SK-N-SH (cell line): ENCODE data around the gene PTPRJ. TPM values are rescaled to one million over a fixed set of nuclear protein-coding genes. Genes with fewer than 3 reads are reported as not detected.

Experiments
- CTCF ChIA-PET: fragments of 300-600, 350-600 bp; formaldehyde crosslinking; extraction: SDS; loops from one replicate; lab custom pipeline; 2021; lab: Yijun Ruan, JAX
- POLR2A ChIA-PET: fragments of 350-600 bp; sonication (Branson Sonifier 250); formaldehyde crosslinking; extraction: SDS; loops from one replicate; lab custom pipeline; 2020; ENCODE audit warnings: antibody characterized with exemption, inconsistent platforms; lab: Yijun Ruan, JAX
- DNase-seq: peaks from one replicate; pipeline ENCODE4 v3.0.0; 2012
- H2AFZ ChIP-seq: fragments of 200-600 bp; sonication (generic); 2 replicates; pipeline ENCODE4 v1.8.1; 2016; ENCODE audit warnings: antibody characterized with exemption, mild to moderate bottlenecking, low read depth
- H3F3A ChIP-seq: fragments of 200-600 bp; sonication (generic); replicated peaks from 2 replicates; pipeline ENCODE3; 2016; ENCODE audit warnings: antibody characterized with exemption, mild to moderate bottlenecking; ENCODE audit not compliant: insufficient read depth
- H3K27ac ChIP-seq, 2 experiments: fragments of 200-500 bp in 1 of 2; fragments of 200-600 bp in 1 of 2; sonication (Bioruptor generic) in 1 of 2; sonication (generic), shearing (Covaris generic) in 1 of 2; 2 replicates each; pipeline versions ENCODE4 v1.5.1 to v1.6.1; 2014 to 2016; ENCODE audit warnings: low read depth in 2 of 2, inconsistent platforms in 1 of 2, low read length in 1 of 2, mild to moderate bottlenecking in 1 of 2, mixed read lengths in 1 of 2
- H3K27me3 ChIP-seq: fragments of 200-600 bp; sonication (generic), shearing (Covaris generic); 2 replicates; pipeline ENCODE4 v1.6.1; 2016; ENCODE audit warnings: mixed run types; ENCODE audit not compliant: insufficient read depth
- H3K36me3 ChIP-seq, 2 experiments: fragments of 200-500 bp in 1 of 2; fragments of 200-600 bp in 1 of 2; sonication (Bioruptor generic) in 1 of 2; sonication (generic) in 1 of 2; replicated peaks in 1 of 2; 2 replicates each; pipeline versions ENCODE3 to v1.5.1; 2014 to 2016; ENCODE audit warnings: low read length in 1 of 2, mild to moderate bottlenecking in 1 of 2; ENCODE audit not compliant: insufficient read depth in 2 of 2, control insufficient read depth in 1 of 2
- H3K4me1 ChIP-seq, 2 experiments: fragments of 200-500 bp in 1 of 2; fragments of 200-600 bp in 1 of 2; sonication (Bioruptor generic) in 1 of 2; sonication (generic), shearing (Covaris generic) in 1 of 2; 2 replicates each; pipeline versions ENCODE4 v1.5.1 to v1.6.1; 2014 to 2016; ENCODE audit warnings: low read depth in 1 of 2, low read length in 1 of 2, mixed run types in 1 of 2; ENCODE audit not compliant: insufficient read depth in 2 of 2, control insufficient read depth in 1 of 2
- H3K4me2 ChIP-seq: fragments of 200-600 bp; sonication (generic), shearing (Covaris generic); 2 replicates; pipeline ENCODE4 v1.6.1; 2017; ENCODE audit warnings: mixed run types
- H3K4me3 ChIP-seq, 2 experiments: fragments of 200-500 bp in 1 of 2; fragments of 200-600 bp in 1 of 2; sonication (Bioruptor generic) in 1 of 2; sonication (generic), shearing (Covaris generic) in 1 of 2; 2 replicates each; pipeline versions ENCODE4 v1.5.1 to v1.8.1; 2014 to 2016; ENCODE audit warnings: low read depth in 2 of 2, inconsistent platforms in 1 of 2, low read length in 1 of 2, mild to moderate bottlenecking in 1 of 2, mixed read lengths in 1 of 2, moderate library complexity in 1 of 2
- H3K79me2 ChIP-seq: fragments of 200-600 bp; sonication (generic); 2 replicates; pipeline ENCODE4 v1.8.1; 2017; ENCODE audit warnings: mild to moderate bottlenecking; ENCODE audit not compliant: insufficient read depth
- H3K9ac ChIP-seq: fragments of 200-600 bp; sonication (generic); 2 replicates; pipeline ENCODE4 v1.6.1; 2017; ENCODE audit warnings: mixed run types
- H3K9me2 ChIP-seq: fragments of 200-600 bp; sonication (generic); 2 replicates; pipeline ENCODE4 v1.6.1; 2017; ENCODE audit warnings: mixed run types
- H3K9me3 ChIP-seq: fragments of 200-600 bp; sonication (generic); 2 replicates; pipeline ENCODE4 v1.6.1; 2017; ENCODE audit warnings: mixed run types, mild to moderate bottlenecking, moderate library complexity
- H4K20me1 ChIP-seq: fragments of 200-600 bp; sonication (generic); 2 replicates; pipeline ENCODE4 v1.6.1; 2017; ENCODE audit warnings: mild to moderate bottlenecking, mixed run types; ENCODE audit not compliant: insufficient read depth
- CHD2 ChIP-seq: fragments of 150-350 bp; IDR thresholded peaks from 2 replicates; pipeline ENCODE4 v1.6.1; 2018; ENCODE audit warnings: low read length; ENCODE audit not compliant: partially characterized antibody
- ELF1 ChIP-seq: IDR thresholded peaks from 2 replicates; pipeline ENCODE4 v1.4.0; 2012
- EZH2phosphoT487 ChIP-seq: fragments of 200-600 bp; sonication (generic); IDR thresholded peaks from 2 replicates; pipeline ENCODE4 v1.6.1; 2017; ENCODE audit warnings: low read depth, mixed run types, mild to moderate bottlenecking, antibody characterized with exemption, moderate library complexity, borderline replicate concordance
- FOXM1 ChIP-seq: IDR thresholded peaks from 2 replicates; pipeline ENCODE4 v1.4.0; 2012; ENCODE audit warnings: low read depth, mild to moderate bottlenecking
- GABPA ChIP-seq: IDR thresholded peaks from 2 replicates; pipeline ENCODE4 v1.4.0; 2012; ENCODE audit warnings: low read depth, mild to moderate bottlenecking
- IRF3 ChIP-seq: fragments of 150-350 bp; IDR thresholded peaks from 2 replicates; pipeline ENCODE4 v1.6.1; 2016; ENCODE audit warnings: mild to moderate bottlenecking, low read depth, low read length
- MAX ChIP-seq: IDR thresholded peaks from 2 replicates; pipeline ENCODE4 v1.4.0; 2012; ENCODE audit warnings: low read depth
- MEF2A ChIP-seq: IDR thresholded peaks from 2 replicates; pipeline ENCODE4 v1.4.0; 2012; ENCODE audit warnings: low read depth, borderline replicate concordance
- NFIC ChIP-seq: IDR thresholded peaks from 2 replicates; pipeline ENCODE4 v1.4.0; 2012; ENCODE audit warnings: borderline replicate concordance
- NRF1 ChIP-seq: IDR thresholded peaks from 2 replicates; pipeline ENCODE4 v1.6.1; 2012; ENCODE audit warnings: low read depth, mild to moderate bottlenecking, low read length
- RAD21 ChIP-seq: IDR thresholded peaks from 2 replicates; pipeline ENCODE4 v1.6.1; 2012; ENCODE audit warnings: mild to moderate bottlenecking, low read length
- RFX5 ChIP-seq: IDR thresholded peaks from 2 replicates; pipeline ENCODE4 v1.6.1; 2012; ENCODE audit warnings: mild to moderate bottlenecking, improper control_type of control experiment, low read length
- RXRA ChIP-seq: IDR thresholded peaks from 2 replicates; pipeline ENCODE4 v1.4.0; 2012; ENCODE audit warnings: low read depth, mild to moderate bottlenecking, borderline replicate concordance
- SMC3 ChIP-seq: IDR thresholded peaks from 2 replicates; pipeline ENCODE4 v1.6.1; 2012; ENCODE audit warnings: low read depth, low read length, improper control_type of control experiment
- TAF1 ChIP-seq: IDR thresholded peaks from 2 replicates; pipeline ENCODE4 v1.6.1; 2012; ENCODE audit warnings: low read depth, mild to moderate bottlenecking, low read length, moderate library complexity, borderline replicate concordance
- TCF12 ChIP-seq: IDR thresholded peaks from 2 replicates; pipeline ENCODE4 v1.4.0; 2012
- USF1 ChIP-seq: IDR thresholded peaks from 2 replicates; pipeline ENCODE4 v1.4.0; 2012; ENCODE audit warnings: low read depth, borderline replicate concordance
- YY1 ChIP-seq: IDR thresholded peaks from 2 replicates; pipeline ENCODE4 v1.4.0; 2012; ENCODE audit warnings: low read depth, mild to moderate bottlenecking
- ZBTB33 ChIP-seq: IDR thresholded peaks from 2 replicates; pipeline ENCODE4 v1.4.0; 2012; ENCODE audit warnings: low read depth, borderline replicate concordance
- WGBS: methylation state at CpG from one replicate; pipeline ENCODE4 v1.1.6; 2017; ENCODE audit warnings: low lambda C conversion rate; 5-methylcytosine and 5-hydroxymethylcytosine counted together
- polyA plus RNA-seq, 3 experiments: library from polyadenylated mRNA; depleted of rRNA; stranded (reverse); fragments of >200 nt; gene quantifications; 2 replicates each; pipeline ENCODE4 v1.2.3, GENCODE V29; 2012

The PTPRJ gene
- polyA plus RNA-seq, 1 of the 3 experiments (the other 2 are of a cell fraction), result 4.5 TPM

GRCh38 chr11:48093323-48093722, 113.0 kb downstream of the PTPRJ start:
- DNase-seq, result no peak
- no peaks in the 10 kb centered on the region for H3K9me3 ChIP-seq
- 81% methylated on average over 4 of the region's 4 CpGs for WGBS
- H3F3A ChIP-seq, result no peaks in the 10 kb centered on the region
- ChIA-PET POLR2A (no interaction called here), CTCF (interaction anchor here (0.7 to 2.5 kb wide), 2 partner anchors 16 to 30 kb away, joined by 3 to 6 read pairs; no protein-coding TSS in a partner anchor)
- no peak overlapping the region for H3K9ac ChIP-seq
- peaks cover 51% of the 10 kb centered on the region for H3K79me2 ChIP-seq
- peaks cover 31% of the 10 kb centered on the region for H4K20me1 ChIP-seq
- H3K4me2 ChIP-seq, result no peak overlapping the region
- no peaks in the 10 kb centered on the region for H3K27me3 ChIP-seq
- TF ChIP-seq FOXM1 (no peak), NRF1 (no peak), RXRA (no peak), USF1 (no peak), NFIC (no peak), RAD21 (no peak), CHD2 (no peak), YY1 (no peak), ZBTB33 (no peak), MEF2A (no peak), ELF1 (no peak), TCF12 (no peak), MAX (no peak)
- H3K4me3 ChIP-seq, result no peak overlapping the region
- H3K36me3 ChIP-seq, result no peaks in the 10 kb centered on the region
- H3K27ac ChIP-seq, result no peak overlapping the region
- no peaks in the 10 kb centered on the region for H3K9me2 ChIP-seq
- no peak overlapping the region for H2AFZ ChIP-seq
- peaks cover under 1 to 30% of the 10 kb centered on the region in 2 experiments; a peak in 2 of 4 replicates for H3K4me1 ChIP-seq

- 94% methylated on average over 6 of the region's 6 CpGs for WGBS
- POLR2A ChIA-PET, result interaction anchor here (0.6 kb wide), 1 partner anchor 96 kb away, joined by 3 read pairs; no protein-coding TSS in a partner anchor
- no peaks in the 10 kb centered on the region for H3K9me3 ChIP-seq
- peaks cover 47% of the 10 kb centered on the region for H3K79me2 ChIP-seq
- CTCF ChIA-PET, result interaction anchor here (0.7 to 2.5 kb wide), 2 partner anchors 15 to 31 kb away, joined by 3 to 6 read pairs; no protein-coding TSS in a partner anchor
- no peak for DNase-seq
- no peak overlapping the region for H3K4me2 ChIP-seq
- no peak overlapping the region for H3K27ac ChIP-seq
- no peaks in the 10 kb centered on the region for H3K27me3 ChIP-seq
- H3K4me3 ChIP-seq, result no peak overlapping the region
- peaks cover 25% of the 10 kb centered on the region for H4K20me1 ChIP-seq
- H3K36me3 ChIP-seq, result no peaks in the 10 kb centered on the region
- no peak overlapping the region for H3K9ac ChIP-seq
- H3K4me1 ChIP-seq, result peaks cover 0 to 27% of the 10 kb centered on the region in 2 experiments; a peak in 1 of 4 replicates
- no peaks in the 10 kb centered on the region for H3F3A ChIP-seq
- no peaks in the 10 kb centered on the region for H3K9me2 ChIP-seq
- no peak overlapping the region for H2AFZ ChIP-seq
- TF ChIP-seq MAX (no peak), ZBTB33 (no peak), IRF3 (no peak), GABPA (no peak), FOXM1 (no peak), TAF1 (no peak), USF1 (no peak), EZH2phosphoT487 (no peak), RFX5 (no peak), SMC3 (no peak)
Observed at GRCh38 chr11:48093795-48094642, 113.7 kb downstream of the PTPRJ start.
